Fibroblast of the aortic adventitia (primary cell): ENCODE results near the gene E4F1. TPM values are rescaled to one million over a fixed set of nuclear protein-coding genes. Genes with fewer than 3 reads are reported as not detected.
A peak's percentile ranks its signal among the peaks of the same experiment; 100 is the strongest.

Experiments used
- DNase-seq: peaks from one replicate; pipeline ENCODE4 v3.0.0-alpha.2; 2010; ENCODE audit warnings: low read depth
- H3K4me3 ChIP-seq: 2 replicates; pipeline ENCODE4 v1.5.1; 2011; ENCODE audit warnings: low read depth, mild to moderate bottlenecking, control low read depth, low read length, moderate library complexity
- CTCF ChIP-seq: IDR thresholded peaks from 2 replicates; pipeline ENCODE4 v1.5.1; 2011; ENCODE audit warnings: mild to moderate bottlenecking, low read length, control low read depth, inconsistent platforms; ENCODE audit not compliant: insufficient read depth
- total RNA-seq: library from RNA; depleted of rRNA; stranded (reverse); fragments of >200 nt; gene quantifications from 2 replicates; pipeline ENCODE4 v1.2.3, GENCODE V29; 2012; ENCODE audit warnings: low replicate concordance

Gene E4F1, protein sequence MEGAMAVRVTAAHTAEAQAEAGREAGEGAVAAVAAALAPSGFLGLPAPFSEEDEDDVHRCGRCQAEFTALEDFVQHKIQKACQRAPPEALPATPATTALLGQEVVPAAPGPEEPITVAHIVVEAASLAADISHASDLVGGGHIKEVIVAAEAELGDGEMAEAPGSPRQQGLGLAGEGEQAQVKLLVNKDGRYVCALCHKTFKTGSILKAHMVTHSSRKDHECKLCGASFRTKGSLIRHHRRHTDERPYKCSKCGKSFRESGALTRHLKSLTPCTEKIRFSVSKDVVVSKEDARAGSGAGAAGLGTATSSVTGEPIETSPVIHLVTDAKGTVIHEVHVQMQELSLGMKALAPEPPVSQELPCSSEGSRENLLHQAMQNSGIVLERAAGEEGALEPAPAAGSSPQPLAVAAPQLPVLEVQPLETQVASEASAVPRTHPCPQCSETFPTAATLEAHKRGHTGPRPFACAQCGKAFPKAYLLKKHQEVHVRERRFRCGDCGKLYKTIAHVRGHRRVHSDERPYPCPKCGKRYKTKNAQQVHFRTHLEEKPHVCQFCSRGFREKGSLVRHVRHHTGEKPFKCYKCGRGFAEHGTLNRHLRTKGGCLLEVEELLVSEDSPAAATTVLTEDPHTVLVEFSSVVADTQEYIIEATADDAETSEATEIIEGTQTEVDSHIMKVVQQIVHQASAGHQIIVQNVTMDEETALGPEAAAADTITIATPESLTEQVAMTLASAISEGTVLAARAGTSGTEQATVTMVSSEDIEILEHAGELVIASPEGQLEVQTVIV
- total RNA-seq, result 18.7 and 41.7 TPM in 2 replicates

DNA sequence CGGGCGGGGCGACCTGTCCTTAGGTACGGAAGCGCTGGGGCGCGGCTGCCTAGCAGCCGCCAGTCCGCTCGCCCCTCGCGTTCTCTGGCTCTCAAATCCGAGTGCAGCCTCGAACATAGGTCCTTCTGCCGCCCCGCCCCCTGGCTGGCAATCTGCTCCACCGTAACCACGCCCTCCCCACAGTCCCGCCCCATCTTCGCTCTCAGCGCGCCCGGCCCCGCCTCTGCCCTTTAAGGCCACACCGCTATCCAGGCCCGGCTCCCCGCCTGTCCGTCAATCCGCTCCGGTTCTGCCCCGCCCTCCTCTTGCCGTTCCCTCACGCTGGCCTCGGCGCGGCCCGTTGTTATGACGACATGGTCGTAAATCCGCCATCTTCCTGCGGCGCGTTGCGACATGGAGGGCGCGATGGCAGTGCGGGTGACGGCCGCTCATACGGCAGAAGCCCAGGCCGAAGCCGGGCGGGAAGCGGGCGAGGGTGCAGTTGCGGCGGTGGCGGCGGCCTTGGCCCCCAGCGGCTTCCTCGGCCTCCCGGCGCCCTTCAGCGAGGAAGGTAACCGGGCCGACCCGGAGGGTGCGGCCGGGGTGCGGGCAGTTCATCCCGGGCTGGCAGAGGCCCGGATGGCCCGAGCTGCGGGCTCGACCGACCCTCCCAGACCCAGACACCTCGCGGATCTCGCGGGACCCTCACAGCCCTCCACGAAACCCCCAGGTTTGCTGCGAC, at the start of gene E4F1:
TSS of gene E4F1 (plus strand) at position 371 of the 721 bp plus-strand sequence. CDS start at position 394, 23 bp downstream.
- DNase-seq, result peak; percentile 99
- no peak for TF ChIP-seq CTCF
- peak within 1 kb of the TSS; percentile 90 for H3K4me3 ChIP-seq

- DNase-seq, result no peak
- no peak for TF ChIP-seq CTCF
- no peak overlapping the region for H3K4me3 ChIP-seq
Measured at GRCh38 chr16:2173916-2174315, 49.5 kb upstream of the E4F1 start.

GRCh38 chr16:2174396-2175131, 48.8 kb upstream of the E4F1 start:
- no peak for TF ChIP-seq CTCF
- no peak overlapping the region for H3K4me3 ChIP-seq
- DNase-seq, result no peak

DNA sequence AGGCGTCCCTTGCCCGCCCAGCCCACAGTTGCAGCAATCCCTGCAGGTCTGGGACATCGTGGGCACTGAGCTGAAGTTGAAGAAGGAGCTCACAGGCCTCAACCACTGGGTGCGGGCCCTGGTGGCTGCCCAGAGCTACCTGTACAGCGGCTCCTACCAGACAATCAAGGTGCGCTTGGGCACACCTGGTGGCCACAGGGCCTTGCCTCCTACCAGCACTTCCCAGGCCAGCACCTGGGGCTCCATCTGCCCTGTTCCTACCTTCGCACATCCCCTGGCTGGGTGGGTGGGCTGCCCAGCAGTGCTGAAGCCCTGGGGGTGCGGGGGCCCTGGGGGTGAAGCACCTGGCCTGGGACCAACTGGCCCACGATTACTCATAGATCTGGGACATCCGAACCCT, 47.9 kb upstream of the E4F1 start:
- no peak overlapping the region for H3K4me3 ChIP-seq
- no peak for DNase-seq
- TF ChIP-seq CTCF, result no peak

- TF ChIP-seq CTCF, result no peak
- no peak for DNase-seq
- no peak overlapping the region for H3K4me3 ChIP-seq
Measured at GRCh38 chr16:2176047-2176446, 47.3 kb upstream of the E4F1 start.

DNA sequence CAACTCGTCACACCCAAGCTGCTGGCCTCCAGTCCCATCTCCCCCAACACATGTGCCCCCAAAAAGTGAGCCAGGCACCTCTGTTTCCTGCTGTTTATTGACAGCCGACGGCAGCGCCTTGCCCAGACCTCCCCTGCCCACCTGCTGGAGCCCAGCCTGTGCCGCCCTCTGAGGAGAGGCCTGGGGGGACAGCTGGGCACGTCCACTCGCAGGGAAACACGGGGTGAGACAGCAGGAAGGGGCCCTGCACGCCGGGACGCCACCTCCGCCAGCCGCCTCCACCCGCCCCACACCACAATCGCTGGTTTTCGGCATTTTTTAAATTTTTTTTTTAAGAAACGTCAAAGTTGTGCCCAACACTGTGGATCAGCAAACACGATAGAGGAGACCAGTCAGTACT, 46.3 kb upstream of the E4F1 start:
- no peak for DNase-seq
- no peak overlapping the region for H3K4me3 ChIP-seq
- TF ChIP-seq CTCF, result no peak
